Cardiac septum (tissue), 1 donor: ENCODE measurements around the gene LILRB5. TPM values are rescaled to one million over a fixed set of nuclear protein-coding genes. Genes with fewer than 3 reads are reported as not detected.
"Not testable (repeated sequence)": the region's sequence is repeated elsewhere in the genome, so short reads cannot be mapped to it uniquely, and the experiment has no call there.

Experiments used
- DNase-seq: peaks from one replicate; pipeline ENCODE4 v3.0.0-alpha.2; 2020; ENCODE audit warnings: low spot score
- intact Hi-C: fragments of 100-400 bp; cut with DNase I; formaldehyde crosslinking; loops from one replicate; pipeline ENCODE4 v1.14.0; 2022
- long read RNA-seq: library from polyadenylated mRNA; unstranded; transcript quantifications from one replicate; pipeline ENCODE4 v2.0.0, GENCODE V29; 2021
- total RNA-seq: library from RNA; stranded (reverse); fragmentation: NEBNext Ultra II Directional; extraction: Animal tissue kit (Norgen Biotek cat#: 25700); gene quantifications from one replicate; pipeline ENCODE4 v1.2.1, GENCODE V29; 2021
- donor health status: DM: no; HTN: no; CAD: no.

The LILRB5 gene
- 4.4 TPM for total RNA-seq
- long read RNA-seq, partial matches to known transcripts, result 0 of 2 reads
- long read RNA-seq, other reads (novel, unspliced or antisense), result 2 of 2 reads

DNA sequence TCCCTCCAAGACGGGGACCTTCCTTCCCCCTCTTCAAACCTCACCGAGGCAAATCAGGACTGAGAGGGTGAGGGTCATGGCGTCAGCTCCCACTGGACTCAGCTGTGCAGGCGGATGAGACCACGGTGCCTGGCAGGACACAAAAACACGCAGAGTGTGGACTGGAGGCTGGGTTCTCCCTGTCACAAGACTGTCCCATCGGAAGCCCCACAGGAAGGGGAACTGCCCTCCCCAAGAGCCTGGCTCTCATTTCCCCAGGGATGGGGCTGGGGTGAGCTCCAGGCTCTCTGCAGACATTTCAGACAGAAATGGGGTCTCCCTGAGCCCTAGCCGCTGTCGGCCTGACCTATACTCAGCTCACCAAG lies at the start of gene LILRB5:
TSS of gene LILRB5 (minus strand) at position 158 of the 365 bp plus-strand sequence. CDS start at position 78, 80 bp downstream.
- DNase-seq, result no peak
- intact Hi-C loops, result no loop called here

DNA sequence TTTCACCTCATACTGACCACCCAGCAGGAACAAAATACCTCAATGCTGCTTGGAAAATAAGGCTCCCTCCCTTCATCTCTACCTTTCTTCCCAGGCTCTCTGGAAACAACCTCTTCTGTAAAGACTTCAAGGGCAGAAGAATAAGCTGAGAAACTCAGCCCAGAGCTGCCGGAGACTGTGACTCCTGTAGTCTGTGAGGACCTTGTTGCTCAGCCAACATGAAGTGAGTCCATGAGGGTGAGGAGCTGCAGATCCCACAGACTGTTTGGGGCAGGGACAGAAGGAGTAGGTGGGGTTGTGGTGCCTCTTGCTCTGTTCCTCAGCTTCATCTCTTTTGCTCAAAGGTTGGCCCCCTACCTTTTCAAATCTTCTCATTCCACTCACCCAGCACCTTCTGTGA lies 48.1 kb upstream of the LILRB5 start:
- intact Hi-C loops, result no loop called here
- DNase-seq, result no peak

DNA sequence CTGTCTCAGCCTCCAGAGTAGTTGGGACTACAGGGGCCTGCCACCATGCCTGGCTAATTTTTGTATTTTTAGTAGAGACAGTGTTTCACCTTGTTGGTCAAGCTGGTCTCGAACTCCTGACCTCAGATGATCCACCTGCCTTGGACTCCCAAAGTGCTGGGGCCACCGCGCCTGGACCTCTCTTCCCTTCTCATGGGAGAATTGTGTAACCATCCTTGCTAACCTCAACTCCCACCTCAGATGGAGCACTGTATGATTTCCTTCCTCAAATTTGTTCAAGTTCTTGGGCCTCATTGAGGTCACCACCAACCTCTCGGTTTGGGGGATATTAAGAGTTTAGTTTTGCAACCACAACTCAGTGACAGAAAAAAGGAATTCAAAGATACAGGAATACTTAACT lies 45.2 kb upstream of the LILRB5 start:
- intact Hi-C loops, result no loop called here
- no peak for DNase-seq

DNA sequence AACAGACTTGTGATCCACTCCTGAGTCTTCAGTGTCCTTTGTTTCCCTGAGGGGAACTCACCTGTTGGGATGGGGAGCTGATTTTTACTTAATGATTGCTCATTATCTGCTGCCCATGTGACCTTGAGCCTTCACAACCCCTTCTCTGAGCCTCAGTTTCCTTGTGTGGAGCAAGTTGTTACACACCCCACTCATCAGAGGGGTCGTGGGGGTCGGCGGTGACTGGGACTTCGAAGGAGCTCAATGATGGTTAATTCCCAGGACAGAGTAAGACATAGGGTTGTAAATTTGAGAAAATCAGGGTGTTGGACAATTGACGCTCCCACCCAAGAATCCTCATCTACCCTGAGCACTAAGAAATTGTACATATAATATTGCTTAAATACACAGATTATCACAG lies 42.4 kb upstream of the LILRB5 start:
- DNase-seq, result no peak
- intact Hi-C loops, result loop anchor here (5.0 kb wide), 1 partner anchor 278 kb away; no protein-coding TSS in a partner anchor

DNA sequence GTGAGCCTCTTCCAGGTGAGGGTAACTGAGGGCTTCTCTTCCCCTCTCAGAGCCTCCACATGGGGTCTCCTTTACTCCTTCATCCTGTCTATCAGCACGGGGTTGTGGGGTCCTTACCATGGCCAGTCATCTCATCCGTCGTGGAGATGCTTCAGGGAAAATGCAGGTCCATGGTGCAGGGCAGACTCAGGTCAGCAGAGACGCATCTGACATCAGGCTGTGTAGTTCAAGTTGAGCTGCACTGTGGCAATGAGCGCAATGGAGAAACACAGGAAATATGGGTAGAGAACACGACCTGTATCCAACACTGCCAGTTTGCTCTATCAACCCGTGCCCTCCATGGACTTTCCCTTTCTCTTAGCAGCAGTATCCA lies 42.0 kb upstream of the LILRB5 start:
- intact Hi-C loops, result loop anchor here (5.0 kb wide), 1 partner anchor 278 kb away; no protein-coding TSS in a partner anchor
- no peak for DNase-seq

DNA sequence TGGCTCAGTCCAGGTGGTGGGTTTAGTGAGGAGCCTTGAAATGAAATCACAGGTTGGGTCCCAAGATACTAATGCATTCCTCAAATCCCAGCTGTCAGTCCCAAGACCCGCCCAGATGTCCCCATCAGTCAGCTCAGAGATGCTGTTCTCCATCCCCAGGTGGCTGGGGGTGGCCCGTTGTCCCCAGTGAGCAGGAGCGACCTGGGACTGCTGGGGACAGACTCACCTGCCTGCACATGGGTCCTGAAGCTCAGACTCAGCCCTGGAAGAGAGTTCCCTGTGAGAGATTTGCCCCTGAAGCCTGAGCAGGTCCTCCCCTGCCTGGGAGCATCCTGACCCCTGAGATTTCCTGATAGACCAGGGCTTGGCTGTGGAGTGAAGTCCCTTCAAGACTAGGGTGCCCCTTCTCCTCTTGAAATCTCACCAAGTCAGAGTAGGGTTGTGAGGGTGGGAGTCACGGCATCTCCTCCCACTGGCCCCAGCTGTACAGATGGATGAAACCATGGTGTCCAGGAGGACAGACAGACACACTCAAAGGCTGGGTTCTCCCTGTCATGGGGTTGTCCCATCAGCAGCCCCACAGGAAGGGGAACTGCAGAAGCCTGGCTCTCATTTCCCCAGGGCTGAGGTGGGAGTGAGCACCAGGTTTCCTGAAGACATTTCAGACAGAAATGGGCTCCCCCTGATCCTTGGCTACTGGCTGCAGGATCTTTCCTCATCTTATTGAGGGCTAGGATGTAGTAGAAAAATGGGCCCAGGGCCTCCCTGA lies 41.5 kb upstream of the LILRB5 start:
- DNase-seq, result no peak
- intact Hi-C loops, result loop anchor here (5.0 kb wide), 1 partner anchor 279 kb away; no protein-coding TSS in a partner anchor

DNA sequence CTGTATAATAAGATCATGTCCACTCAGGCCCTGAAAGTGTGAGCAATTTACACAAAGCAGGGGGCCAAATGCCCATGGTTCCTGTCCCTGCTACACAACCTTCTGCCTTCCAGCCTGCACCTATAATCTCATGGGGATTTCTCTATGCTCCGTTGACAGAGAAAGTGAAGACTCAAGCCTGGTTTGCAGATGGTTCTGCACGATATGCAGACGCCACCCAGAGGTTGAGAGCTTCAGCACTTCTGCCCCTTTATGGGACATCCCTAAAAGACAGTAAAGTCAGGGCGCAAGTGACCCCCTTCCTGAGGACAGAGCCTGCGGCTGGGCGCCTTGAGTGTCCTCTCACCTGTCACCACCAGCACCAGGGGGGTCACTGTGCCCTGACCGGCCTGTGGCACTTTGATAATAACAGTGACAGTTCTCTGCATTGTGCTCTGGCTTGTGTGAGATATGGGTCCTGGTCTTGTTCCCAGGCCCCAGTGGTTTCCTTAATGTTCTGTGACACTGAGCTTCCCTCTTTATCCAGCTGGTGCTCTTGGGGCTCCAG lies 40.8 kb upstream of the LILRB5 start:
- no peak for DNase-seq
- intact Hi-C loops, result loop anchor here (5.0 kb wide), 1 partner anchor 279 kb away; no protein-coding TSS in a partner anchor

DNA sequence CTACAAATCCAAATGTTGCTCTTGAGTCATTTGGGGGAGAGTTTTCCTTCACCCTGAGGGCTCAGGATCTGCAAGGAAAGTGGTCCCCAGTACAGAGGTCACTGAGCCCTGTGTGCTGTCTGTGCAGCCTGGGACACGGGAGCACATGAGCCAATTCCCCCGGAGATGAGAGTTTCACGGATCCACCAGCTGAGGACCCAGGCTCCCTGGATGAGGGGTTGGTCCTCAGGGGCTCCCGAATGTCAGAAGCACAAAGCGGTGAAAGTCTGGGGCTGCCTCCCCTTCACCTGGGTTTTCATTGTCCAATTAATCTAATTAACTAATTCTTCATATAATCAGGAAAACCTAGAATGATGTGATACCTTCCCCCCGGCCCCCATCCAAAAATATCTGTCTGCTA lies 37.5 kb upstream of the LILRB5 start:
- DNase-seq, result no peak
- intact Hi-C loops, result no loop called here

DNA sequence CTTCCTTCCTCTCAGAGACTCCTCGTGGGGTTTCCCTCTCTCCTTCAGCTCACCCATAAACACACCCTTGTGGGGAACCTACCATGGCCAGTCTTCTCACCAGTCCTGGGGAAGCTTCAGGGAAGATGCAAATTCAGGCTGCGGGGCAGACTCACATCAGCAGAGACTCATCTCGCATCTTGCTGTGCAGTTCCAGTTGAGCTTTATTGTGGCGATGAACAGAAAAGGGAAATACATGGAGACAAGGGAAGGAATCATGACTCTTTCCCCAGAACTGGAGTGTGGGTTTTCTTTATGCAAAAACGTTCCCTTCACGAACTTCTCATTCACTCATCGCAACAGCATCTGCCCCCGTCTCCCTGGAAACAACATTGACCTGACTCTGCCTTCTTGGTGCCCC lies 32.1 kb upstream of the LILRB5 start:
- intact Hi-C loops, result not testable (repeated sequence)

DNA sequence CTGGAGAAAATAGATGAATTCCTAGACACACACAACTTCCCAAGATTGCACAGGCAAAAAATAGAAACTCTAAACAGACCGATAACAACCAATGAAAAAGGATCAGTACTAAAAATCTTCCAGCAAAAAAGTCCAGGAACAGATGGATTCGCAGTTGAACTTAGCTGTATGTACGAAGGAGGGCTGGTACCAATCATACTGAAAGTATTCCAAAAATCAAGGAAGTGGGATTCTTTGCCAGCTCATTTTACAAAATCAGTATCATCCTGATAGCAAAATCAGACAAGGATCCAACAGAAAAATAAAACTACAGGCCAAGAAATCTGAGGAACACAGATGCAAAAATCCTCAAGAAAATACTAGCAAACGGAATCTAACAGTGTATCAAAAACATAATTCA lies 30.4 kb upstream of the LILRB5 start:
- DNase-seq, result no peak
- intact Hi-C loops, result no loop called here

More for the DNA sequence above, 32.1 kb upstream of the LILRB5 start:
- not testable (repeated sequence) for DNase-seq

DNA sequence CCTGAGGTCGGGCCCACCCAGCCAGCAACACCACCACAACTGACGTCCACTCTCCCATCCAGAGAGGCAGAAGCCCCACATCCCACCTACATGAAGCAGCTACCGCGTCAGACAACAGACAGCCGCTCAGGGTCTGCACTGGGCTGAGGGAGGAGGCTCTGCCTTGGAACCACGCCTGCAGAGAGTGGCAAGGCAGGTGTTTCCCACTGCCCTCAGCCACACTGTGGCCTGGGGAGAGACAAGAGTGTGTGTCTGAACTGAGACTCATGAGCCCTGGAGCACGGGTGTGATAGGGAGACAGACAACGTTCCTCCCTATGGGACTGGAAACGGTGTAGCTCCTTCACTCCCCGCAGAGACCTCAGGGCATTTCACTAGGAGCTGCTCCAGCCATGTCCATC lies 29.2 kb upstream of the LILRB5 start:
- DNase-seq, intact Hi-C loops: not testable (repeated sequence)

DNA sequence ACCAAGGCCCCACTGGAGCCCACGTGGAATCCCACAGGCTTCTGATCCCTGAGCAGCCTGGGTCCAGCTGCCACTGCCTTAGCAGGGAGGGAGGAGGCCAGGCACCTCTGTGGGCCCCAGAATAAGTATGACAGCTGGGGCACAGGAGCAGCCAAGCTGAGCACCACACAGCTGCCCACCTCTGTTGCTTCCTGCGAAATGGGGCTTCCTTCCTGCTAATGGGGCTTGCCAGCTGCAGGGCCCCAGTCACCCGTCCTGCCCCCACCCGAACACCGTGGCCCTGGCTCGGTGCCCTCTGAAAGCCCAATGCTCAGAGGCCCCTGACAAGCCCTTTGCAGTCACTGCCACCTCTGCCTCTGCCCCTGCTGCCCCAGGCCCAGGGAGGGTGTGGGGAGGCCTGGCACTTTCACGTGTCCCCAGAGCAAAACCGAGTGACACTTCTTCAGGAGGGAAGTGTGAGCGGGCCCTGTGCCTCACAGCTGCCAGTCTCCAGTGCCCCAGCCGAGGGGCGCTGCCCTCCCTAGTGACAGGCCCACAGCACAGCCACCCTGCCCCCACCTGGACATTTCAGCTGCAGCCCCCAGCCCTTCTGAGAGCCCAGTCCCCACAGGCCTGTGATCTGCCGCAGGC lies 28.5 kb upstream of the LILRB5 start:
- DNase-seq, intact Hi-C loops: not testable (repeated sequence)

DNA sequence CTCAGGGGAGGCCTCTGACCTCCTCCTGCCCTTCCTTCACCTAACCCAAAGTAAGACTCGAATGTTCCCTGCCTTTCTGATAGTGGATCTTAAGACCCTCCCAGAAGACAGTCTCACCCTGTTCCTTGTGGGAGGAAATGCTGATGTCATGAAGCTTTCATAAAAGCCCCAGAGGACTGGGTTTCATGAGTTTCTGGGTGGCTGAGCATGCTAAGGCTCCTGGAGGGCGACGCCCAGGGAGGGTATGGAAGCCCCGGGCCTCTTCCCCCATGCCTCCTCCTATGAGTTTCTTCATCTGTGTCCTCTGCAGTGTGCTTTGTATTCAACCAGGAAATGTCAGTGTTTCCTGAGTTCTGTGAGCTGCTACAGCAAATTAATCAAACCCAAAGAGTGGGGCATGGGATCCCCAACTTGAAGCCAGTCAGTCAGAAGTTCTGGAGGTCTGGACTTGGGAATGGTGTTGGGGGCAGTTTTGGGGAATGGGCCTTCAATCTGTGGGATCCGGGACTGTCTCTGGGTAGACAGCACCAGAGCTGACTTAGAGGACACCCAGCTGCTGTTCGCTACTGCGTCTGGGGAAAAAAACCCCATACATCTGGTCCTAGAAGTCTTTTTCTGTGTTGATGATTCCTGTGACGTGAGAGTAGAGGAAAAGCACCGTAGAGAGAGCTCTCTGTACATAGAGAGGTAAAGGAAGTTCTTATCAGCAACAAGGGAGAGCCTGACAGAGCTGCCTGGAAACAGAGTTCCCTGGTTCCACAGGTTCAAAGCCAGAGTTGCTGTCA lies 25.8 kb upstream of the LILRB5 start:
- intact Hi-C loops, result no loop called here
- no peak for DNase-seq

DNA sequence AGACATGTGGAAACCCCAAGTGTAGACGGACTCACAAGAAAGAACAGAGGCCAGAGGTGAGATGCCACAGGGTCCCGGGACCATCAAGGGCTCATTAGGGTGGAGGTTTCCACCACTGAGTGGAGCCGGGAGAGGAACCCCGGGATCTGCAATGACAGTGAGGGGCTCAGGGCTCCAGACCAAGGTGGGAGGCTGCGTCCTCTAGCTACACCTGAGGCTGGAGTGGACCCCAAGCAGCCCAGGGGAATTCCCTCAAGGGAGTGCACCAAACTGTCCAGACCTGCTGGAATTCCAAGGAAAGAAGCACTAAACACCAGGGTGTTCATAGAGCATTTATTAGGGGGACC lies 24.6 kb upstream of the LILRB5 start:
- intact Hi-C loops, DNase-seq: not testable (repeated sequence)

DNA sequence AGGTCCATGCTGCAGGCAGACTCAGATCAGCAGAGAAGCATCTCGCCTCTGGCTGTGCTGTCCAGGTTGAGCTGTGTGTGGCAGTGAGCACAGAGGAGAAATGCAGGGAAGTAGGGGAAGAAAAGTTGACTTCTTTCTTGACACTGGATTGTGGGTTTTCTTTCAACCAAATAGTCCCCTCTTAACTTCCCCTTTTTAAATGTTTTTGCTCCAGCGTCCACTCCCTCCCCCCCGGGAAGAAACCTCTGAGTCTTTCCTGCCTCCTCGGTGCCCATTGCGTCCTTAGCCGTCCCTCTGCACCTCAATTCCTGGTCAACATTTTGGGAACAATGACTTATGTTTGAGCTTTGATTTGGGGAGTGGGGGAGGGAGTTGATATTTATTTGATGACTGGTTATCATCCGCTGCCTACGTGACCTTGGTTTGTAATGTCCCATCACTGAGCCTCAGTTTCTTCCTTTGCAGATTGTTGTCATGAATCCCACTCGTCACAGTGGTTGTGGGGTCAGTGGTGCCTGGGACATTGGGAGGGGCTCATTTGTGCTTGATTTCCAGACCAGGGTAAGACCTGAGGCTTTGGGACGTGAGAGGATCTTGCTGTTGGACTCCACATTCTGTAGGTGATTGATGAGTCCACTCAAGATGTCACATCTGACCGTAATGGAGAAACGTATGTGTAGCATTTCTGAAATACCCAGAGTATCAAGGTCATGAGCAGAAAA lies 24.1 kb upstream of the LILRB5 start, which contains the start of gene LILRB2:
TSS of gene LILRB2 (minus strand) at position 104 of the 722 bp plus-strand sequence. CDS start 614 bp downstream, outside the sequence.
- intact Hi-C loops, result no loop called here
- DNase-seq, result no peak

DNA sequence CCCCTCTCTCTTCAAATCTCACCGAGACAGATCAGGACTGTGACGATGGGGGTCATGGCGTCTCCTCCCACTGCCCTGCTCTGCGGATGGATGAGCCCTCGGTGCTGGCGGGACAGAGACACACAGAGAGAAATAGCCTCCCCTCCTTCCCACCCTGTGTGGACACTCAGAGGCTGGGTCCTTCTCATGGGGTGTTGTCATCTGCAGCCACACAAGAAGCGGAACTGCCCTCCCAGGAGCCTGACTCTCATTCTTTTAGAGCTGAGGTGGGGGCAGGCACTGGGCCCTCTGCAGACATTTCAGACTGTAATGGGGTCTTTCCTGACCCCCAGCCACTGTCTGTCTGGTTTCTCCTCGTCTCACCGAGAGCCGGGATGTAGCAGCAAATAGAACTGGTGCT lies 23.4 kb upstream of the LILRB5 start:
- DNase-seq, intact Hi-C loops: not testable (repeated sequence)

DNA sequence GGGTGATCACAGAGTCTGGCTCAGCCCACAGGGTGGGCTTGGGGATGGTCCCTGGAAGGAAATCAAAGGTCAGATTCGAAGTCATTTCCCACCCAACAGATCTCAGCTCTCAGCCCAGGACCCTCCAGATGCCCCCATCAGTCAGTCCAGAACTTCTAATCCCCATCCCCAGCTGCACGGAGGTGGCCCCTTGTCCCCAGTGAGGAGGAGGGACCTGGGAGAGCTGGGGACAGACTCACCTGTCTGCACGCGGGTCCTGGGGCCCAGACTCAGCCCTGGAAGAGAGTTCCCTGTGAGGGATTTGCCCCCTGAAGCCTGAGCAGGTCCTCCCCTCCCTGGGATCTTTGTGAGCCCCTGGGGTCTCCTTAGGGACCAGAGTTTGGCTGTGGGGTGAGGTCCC lies 23.0 kb upstream of the LILRB5 start:
- DNase-seq, intact Hi-C loops: not testable (repeated sequence)

DNA sequence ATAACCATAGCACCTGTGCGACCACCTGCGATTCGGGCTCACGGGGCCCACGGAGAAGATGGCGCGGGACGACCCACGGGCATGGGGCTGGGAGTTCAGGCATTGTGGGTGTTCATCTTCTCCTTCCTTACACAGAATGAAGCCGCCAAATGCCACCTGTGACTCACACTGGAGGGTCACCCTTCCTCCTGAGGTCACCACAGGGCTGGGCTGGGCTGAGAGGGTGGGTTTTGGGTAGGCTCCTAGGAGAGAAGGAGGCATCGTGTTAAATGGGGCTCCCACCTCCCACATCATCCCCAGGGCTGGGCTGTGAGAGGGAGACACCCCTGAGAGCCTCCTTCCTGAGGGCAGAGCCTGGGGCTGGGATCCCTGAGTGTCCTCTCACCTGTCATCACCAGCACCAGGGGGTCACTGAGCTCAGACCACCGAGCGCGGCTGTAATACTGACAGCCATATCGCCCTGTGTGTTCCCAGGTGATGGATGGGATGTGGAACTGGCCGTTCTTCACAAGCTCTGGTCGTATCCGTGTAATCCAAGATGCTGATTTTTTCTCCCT lies 22.4 kb upstream of the LILRB5 start:
- no peak for DNase-seq
- intact Hi-C loops, result no loop called here
